Thyroid gland (tissue), 4 donors: ENCODE results near the gene DDX39B.

Experiments used
- CTCF ChIP-seq, 6 experiments: fragments of 200-600 bp in 3 of 6; fragments of 450-650 bp in 3 of 6; sonication (generic) in 3 of 6; IDR thresholded peaks; one replicate each; pipeline ENCODE4 v1.5.1; 2016 to 2019; ENCODE audit warnings: antibody characterized with exemption in 6 of 6, mild to moderate bottlenecking in 2 of 6, inconsistent platforms in 1 of 6, moderate library complexity in 1 of 6
- POLR2A ChIP-seq, 2 donors: fragments of 450-650 bp; IDR thresholded peaks; one replicate each; pipeline ENCODE4 v1.6.1; 2017; ENCODE audit warnings: antibody characterized with exemption in 2 of 2, mild to moderate bottlenecking in 2 of 2, moderate library complexity in 1 of 2

- TF ChIP-seq CTCF (IDR thresholded peaks at IDR 0.05) (no peak), POLR2A (IDR thresholded peaks at IDR 0.05) (no peak)
These were observed 38.6 kb upstream of the DDX39B start for GRCh38 chr6:31580438-31580740.
